HG03558 (cell line): ENCODE results near the gene DIPK1B.

Source experiments
- ATAC-seq: cut with Tn5 transposase; IDR thresholded peaks from one replicate; pipeline ENCODE4 v1.9.1; 2021; ENCODE audit warnings: moderate number of reproducible peaks; ENCODE audit not compliant: unreplicated experiment; ENCODE audit errors: extremely low read depth

Gene DIPK1B

DNA sequence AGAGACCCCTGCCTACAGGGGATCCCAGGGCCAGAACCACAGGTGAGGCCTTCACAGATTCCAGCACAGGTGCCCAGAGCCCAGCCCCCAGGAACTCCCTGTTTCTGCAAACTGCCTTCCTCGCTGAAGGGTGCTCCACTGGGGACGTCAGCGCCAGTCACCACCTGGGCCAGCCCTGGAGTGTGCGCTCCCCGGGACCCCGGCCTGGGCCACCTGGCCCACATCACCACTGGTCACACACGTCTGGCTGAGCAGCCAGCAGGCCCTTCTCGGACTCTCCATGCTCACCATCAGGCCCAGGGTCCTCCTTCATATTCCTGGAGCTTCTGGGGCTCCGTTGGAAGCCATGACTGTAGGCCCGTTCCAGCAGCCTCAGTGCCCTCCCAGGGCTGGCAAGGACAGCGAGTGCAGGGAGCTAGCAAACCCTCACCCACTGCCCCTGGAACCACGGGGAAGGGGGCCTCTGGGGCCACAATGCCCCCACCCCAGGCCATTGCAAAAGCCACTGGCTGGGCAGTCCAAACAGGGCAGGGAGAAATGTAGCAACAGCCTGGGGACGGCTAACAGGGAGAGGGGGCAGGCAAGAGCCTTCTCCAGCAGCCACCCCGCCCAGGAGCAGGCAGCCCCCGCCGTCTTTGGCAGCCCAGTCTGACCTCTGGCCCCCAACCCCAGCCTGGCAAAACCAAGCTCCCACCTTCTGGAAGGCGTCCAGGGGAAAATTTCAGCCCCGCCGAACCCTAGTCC is 26.4 kb upstream of the DIPK1B start:
- ATAC-seq, result no peak

GRCh38 chr9:136686534-136686793 is 25.9 kb upstream of the DIPK1B start:
- ATAC-seq, result no peak

GRCh38 chr9:136686794-136687711 is 25.3 kb upstream of the DIPK1B start, which contains the start of gene AGPAT2:
TSS of gene AGPAT2 (minus strand) at chr9:136687457. CDS start at chr9:136687357, 100 bp downstream.
- ATAC-seq, result no peak

DNA sequence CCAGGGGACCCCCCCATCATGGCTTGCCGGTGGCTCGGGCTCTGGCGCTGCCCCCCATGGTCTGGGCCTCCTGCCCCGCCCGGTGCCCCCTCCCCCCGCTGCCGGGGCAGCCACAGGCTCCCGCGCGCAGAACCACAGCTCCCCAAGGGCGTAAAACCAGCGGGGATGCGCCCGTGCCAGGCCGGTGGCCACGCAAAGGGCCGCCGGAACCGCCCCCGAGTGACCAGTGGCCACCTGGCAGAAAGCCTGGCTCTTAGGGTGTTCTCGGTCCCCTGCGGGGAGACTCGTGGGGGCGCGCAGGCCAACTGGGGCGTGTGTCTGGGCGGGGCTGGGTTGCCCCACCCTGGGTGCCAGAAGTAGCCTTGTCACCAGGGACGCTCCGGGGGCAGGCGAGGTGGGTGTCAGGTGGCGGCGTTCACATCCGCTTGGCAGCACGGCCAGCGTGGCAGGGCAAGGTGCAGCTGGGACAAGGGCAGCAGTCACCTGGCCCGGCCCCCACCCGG is 24.6 kb upstream of the DIPK1B start:
- ATAC-seq, result no peak

DNA sequence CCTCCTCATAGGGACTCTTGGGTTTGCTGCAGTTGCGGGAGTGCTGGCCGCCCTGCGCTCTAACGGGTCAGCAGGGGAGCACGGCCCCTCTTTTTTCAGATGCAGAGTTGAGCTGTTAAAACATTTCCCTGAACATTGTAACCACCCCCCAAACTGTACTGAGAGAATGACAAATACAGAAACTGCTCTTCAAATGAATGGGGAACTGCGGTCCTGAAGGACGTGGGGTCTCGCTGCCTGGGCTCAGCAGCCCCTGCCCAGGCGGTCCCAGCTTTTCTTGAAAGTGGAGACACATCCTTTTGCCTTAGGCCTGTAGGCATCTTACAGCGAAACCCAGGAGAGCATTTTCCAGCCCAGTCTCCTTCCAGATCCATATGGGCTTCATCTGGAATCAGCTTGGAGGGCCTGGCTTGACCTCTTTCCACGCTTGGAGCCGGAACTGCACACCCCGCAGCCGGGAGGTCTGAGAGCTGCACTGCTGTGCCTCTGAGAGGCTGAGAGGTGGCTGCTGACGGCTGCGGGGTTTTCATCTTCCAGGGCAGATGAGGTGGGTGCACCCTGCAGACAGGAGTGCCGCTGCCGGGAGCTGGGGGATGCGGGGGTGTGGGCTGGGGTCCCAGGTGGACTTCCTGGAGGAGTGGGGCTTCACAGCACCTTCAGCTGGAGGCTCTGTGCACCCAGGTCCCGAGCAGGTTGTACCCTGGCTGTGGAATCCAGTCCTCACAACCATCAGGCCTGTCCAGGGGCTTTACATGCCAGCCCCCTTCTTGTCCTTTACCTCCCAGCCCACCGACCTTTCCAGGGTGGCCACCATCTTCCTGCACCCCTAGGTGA is 23.9 kb upstream of the DIPK1B start:
- ATAC-seq, result no peak

DNA sequence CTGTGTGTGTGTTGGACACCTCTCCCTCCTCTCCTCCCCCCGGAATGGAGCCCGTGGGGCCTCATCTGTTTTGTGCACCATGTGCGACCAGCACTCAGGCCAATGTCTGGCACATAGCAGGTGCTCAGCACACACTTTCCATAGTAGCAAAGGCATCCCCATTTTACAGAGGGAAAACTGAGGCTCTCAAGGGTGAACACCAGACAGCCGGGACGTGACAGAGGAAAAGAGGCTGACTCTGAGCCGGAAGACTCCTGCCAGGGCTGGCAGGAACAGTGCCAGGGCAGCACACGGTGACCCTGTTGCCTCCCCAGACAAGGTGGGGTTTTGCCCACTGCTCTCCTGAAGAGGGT is 23.3 kb upstream of the DIPK1B start:
- ATAC-seq, result no peak

DNA sequence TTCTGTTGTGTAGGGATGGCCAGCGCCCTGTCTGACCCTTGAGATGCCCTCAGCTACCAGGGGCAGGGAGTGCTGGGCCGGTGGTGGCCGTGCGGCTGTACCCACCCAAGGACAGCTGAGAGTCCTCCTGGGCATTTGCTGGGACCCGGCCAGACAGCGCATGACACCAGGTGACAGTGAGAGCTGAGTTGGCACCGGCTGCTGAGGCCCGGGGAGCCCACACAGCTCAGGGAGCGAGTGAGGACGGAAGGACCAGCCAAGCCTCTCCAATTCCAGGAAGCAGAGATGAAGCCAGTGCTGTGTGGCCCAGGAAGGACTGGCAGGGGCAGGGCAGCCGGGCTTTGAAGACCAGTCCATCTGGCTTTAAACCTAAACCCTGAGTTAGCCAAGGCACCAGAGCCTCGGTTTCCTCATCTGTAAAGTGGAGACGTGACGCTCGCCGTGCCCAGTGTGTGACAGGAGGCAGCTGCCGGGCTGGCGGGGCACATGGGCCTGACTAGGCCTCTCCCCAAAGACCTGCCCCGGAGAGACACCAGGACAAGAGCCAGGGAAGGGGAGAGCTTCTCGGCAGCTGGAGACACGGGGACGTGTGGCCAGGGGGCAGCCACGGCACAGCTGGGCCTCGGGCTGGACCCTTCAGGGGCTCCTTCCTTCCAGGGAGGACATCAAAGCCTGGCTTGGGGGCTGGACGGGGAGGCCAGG is 22.1 kb upstream of the DIPK1B start:
- ATAC-seq, result no peak

- ATAC-seq, result no peak
Measured at GRCh38 chr9:136690806-136691261, 21.5 kb upstream of the DIPK1B start.

- no peak for ATAC-seq
Measured at GRCh38 chr9:136691316-136692184, 20.8 kb upstream of the DIPK1B start.

- ATAC-seq, result no peak
Measured at GRCh38 chr9:136692185-136693134, 19.9 kb upstream of the DIPK1B start.

- ATAC-seq, result no peak
Measured at GRCh38 chr9:136693135-136693489, 19.3 kb upstream of the DIPK1B start.

- ATAC-seq, result no peak
Measured at GRCh38 chr9:136693490-136694162, 18.7 kb upstream of the DIPK1B start.

DNA sequence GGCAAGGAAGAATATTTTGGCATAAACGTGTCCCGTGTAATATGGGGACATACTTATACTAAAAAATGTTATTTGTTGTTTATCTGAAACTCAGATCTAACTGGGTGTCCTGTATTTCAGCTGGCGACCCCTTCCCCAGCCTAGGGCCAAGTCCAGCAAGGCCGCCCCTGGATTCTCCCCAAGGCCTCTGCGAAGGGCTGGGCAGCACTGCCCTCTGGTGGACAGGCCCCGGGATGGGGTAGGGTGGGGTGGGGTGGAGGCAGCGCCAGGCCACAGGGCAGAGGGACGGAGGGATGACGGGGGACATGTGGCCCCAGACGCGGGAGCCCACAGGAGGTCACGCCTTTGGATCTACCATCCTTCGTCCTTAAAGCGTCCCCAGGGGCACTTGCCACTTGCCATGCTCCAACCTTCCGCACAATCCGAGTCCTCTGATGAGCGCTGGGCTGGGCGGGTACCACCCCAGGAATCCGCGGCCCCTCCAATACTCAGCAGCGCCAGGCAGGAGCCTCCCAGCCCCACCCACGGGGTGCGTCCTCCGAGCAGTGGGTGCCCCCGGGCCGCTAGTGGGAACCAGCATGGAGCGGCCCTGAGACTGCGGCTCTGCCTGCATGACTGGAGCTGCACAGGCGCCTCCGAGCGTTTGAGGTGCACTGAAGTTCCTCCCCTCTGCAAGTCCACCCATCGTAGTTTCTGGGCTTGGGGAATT is 18.1 kb upstream of the DIPK1B start:
- ATAC-seq, result no peak

GRCh38 chr9:136694872-136695247 is 17.5 kb upstream of the DIPK1B start:
- no peak for ATAC-seq

GRCh38 chr9:136695435-136695895 is 16.9 kb upstream of the DIPK1B start:
- no peak for ATAC-seq

GRCh38 chr9:136695955-136696354 is 16.4 kb upstream of the DIPK1B start:
- ATAC-seq, result no peak

DNA sequence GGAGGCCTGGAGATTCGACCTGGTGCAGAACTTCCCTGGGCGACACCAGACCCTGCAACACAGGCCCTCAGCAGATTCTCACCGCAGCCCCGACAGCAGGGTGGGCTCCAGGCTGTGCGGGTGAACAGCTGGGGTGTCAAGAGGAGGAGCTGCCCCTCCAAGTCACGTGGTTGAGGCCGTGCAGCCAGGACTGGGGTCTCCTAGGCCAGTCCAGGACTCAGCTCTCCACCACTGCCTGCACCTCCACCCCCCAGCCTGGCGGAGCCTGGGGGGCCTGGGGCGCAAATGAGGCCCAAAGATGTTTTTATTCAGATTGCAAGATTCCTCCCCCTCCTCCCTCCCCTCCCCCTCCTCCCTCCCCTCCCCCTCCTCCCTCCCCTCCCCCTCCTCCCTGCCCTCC is 15.9 kb upstream of the DIPK1B start:
- ATAC-seq, result no peak
